CD14-positive monocyte (primary cell): ENCODE measurements around the gene RFX2. TPM values are rescaled to one million over a fixed set of nuclear protein-coding genes. Genes with fewer than 3 reads are reported as not detected.

ENCODE experiments used
- DNase-seq, 3 donors: peaks; one replicate each; pipeline ENCODE4 v3.0.0-alpha.2; 2011 to 2022
- H2AFZ ChIP-seq: 2 replicates; pipeline ENCODE4 v1.6.0; 2012; ENCODE audit warnings: mild to moderate bottlenecking, low read depth, low read length, inconsistent platforms; ENCODE audit not compliant: insufficient read depth, poor library complexity, severe bottlenecking
- H3K27ac ChIP-seq, 2 donors: 1 replicate in 1 of 2; 2 replicates in 1 of 2; pipeline ENCODE4 v1.5.1; 2012 to 2013; ENCODE audit warnings: low read length in 2 of 2, control low read depth in 1 of 2, inconsistent platforms in 1 of 2, low read depth in 1 of 2, mild to moderate bottlenecking in 1 of 2
- H3K27me3 ChIP-seq, 2 donors: one replicate each; pipeline versions ENCODE4 v1.6.0 to v1.6.1; 2011 to 2013; ENCODE audit warnings: low read length in 2 of 2; ENCODE audit not compliant: control insufficient read depth in 2 of 2, insufficient read depth in 2 of 2
- H3K36me3 ChIP-seq, 2 donors: replicated peaks in 1 of 2; 1 replicate in 1 of 2; 2 replicates in 1 of 2; pipeline versions ENCODE4 v1.5.1 to v1.6.1; 2012 to 2013; ENCODE audit warnings: low read length in 2 of 2, control low read depth in 1 of 2, inconsistent platforms in 1 of 2, mild to moderate bottlenecking in 1 of 2; ENCODE audit not compliant: insufficient read depth in 2 of 2, control insufficient read depth in 1 of 2
- H3K4me1 ChIP-seq, 2 donors: 1 replicate in 1 of 2; 2 replicates in 1 of 2; pipeline versions ENCODE4 v1.5.1 to v1.6.1; 2012 to 2013; ENCODE audit warnings: low read length in 2 of 2, control low read depth in 1 of 2, inconsistent platforms in 1 of 2, mild to moderate bottlenecking in 1 of 2, moderate library complexity in 1 of 2; ENCODE audit not compliant: insufficient read depth in 2 of 2, control insufficient read depth in 1 of 2
- H3K4me2 ChIP-seq: replicated peaks from 2 replicates; pipeline ENCODE3; 2012; ENCODE audit warnings: low read length, moderate library complexity, mild to moderate bottlenecking; ENCODE audit not compliant: poor library complexity, severe bottlenecking; ENCODE audit errors: extremely low read depth
- H3K4me3 ChIP-seq, 3 experiments: fragments of 200-600 bp in 1 of 3; sonication (generic) in 1 of 3; replicated peaks in 1 of 3; 1 replicate in 2 of 3; 2 replicates in 1 of 3; pipeline ENCODE4 v1.5.1; 2011 to 2013; ENCODE audit warnings: low read length in 3 of 3, mild to moderate bottlenecking in 3 of 3, control low read depth in 2 of 3, low read depth in 2 of 3, inconsistent platforms in 1 of 3, moderate library complexity in 1 of 3
- H3K79me2 ChIP-seq: 2 replicates; pipeline ENCODE4 v1.6.0; 2012; ENCODE audit warnings: mild to moderate bottlenecking, control low read depth, inconsistent platforms, low read length, moderate library complexity; ENCODE audit not compliant: insufficient read depth
- H3K9ac ChIP-seq: 2 replicates; pipeline ENCODE4 v1.6.0; 2017; ENCODE audit warnings: low read length, mild to moderate bottlenecking; ENCODE audit not compliant: insufficient read depth, poor library complexity, severe bottlenecking
- H3K9me3 ChIP-seq, 2 donors: replicated peaks in 1 of 2; 1 replicate in 1 of 2; 2 replicates in 1 of 2; pipeline versions ENCODE4 v1.5.1 to v1.6.1; 2012 to 2013; ENCODE audit warnings: low read length in 2 of 2, control low read depth in 1 of 2; ENCODE audit not compliant: control insufficient read depth in 1 of 2, insufficient read depth in 1 of 2
- H4K20me1 ChIP-seq: 2 replicates; pipeline ENCODE4 v1.6.0; 2012; ENCODE audit warnings: mild to moderate bottlenecking, low read length, control low read depth, moderate library complexity; ENCODE audit not compliant: insufficient read depth
- H3K27ac Mint-ChIP-seq, 7 donors: one replicate each; pipeline ENCODE4 v1.8.0; 2020; ENCODE audit warnings: mild to moderate bottlenecking in 7 of 7, mixed read lengths in 7 of 7, moderate library complexity in 6 of 7, inconsistent platforms in 2 of 7
- H3K27me3 Mint-ChIP-seq, 3 donors: one replicate each; pipeline ENCODE4 v1.8.0; 2021 to 2022; ENCODE audit warnings: low read depth in 3 of 3, mild to moderate bottlenecking in 3 of 3, mixed read lengths in 3 of 3, moderate library complexity in 3 of 3, inconsistent platforms in 1 of 3
- H3K36me3 Mint-ChIP-seq, 2 donors: one replicate each; pipeline ENCODE4 v1.8.0; 2020; ENCODE audit warnings: mixed read lengths in 2 of 2, inconsistent platforms in 1 of 2, mild to moderate bottlenecking in 1 of 2
- H3K4me1 Mint-ChIP-seq: one replicate; pipeline ENCODE4 v1.8.0; 2020; ENCODE audit warnings: mild to moderate bottlenecking, mixed read lengths
- H3K4me3 Mint-ChIP-seq, 2 donors: one replicate each; pipeline ENCODE4 v1.8.0; 2020; ENCODE audit warnings: mild to moderate bottlenecking in 2 of 2, mixed read lengths in 2 of 2, moderate library complexity in 1 of 2
- H3K9me3 Mint-ChIP-seq, 7 donors: one replicate each; pipeline ENCODE4 v1.8.0; 2020 to 2022; ENCODE audit warnings: mixed read lengths in 7 of 7, mild to moderate bottlenecking in 6 of 7, moderate library complexity in 6 of 7, inconsistent platforms in 2 of 7
- WGBS: methylation state at CpG from one replicate; pipeline ENCODE4 v1.1.5; 2013; ENCODE audit warnings: missing lambda C conversion rate; ENCODE audit not compliant: insufficient coverage; 5-methylcytosine and 5-hydroxymethylcytosine counted together
- intact Hi-C, 2 donors: fragments of 100-400 bp; cut with micrococcal nuclease; formaldehyde crosslinking; loops; one replicate each; pipeline versions ENCODE4 v1.15.0 to v1.15.1; 2023
- polyA plus RNA-seq, 3 donors: library from polyadenylated mRNA; depleted of rRNA in 1 of 3; unstranded in 2 of 3; stranded (reverse) in 1 of 3; fragments of 300-500 nt in 2 of 3; fragments of >200 nt in 1 of 3; fragmentation: Illumina TruSeq in 2 of 3; gene quantifications; 1 replicate in 2 of 3; 2 replicates in 1 of 3; pipeline ENCODE4 v1.2.3, GENCODE V29; 2012 to 2021
- TF ChIP-seq, protein P1 (sequence below): fragments of 200-600 bp; IDR thresholded peaks from one replicate; pipeline ENCODE4 v1.8.0; 2022; ENCODE audit warnings: antibody characterized with exemption, mild to moderate bottlenecking

Gene RFX2
- polyA plus RNA-seq, 3 donors: 5.7 to 12.9 (median 8.7) TPM

DNA sequence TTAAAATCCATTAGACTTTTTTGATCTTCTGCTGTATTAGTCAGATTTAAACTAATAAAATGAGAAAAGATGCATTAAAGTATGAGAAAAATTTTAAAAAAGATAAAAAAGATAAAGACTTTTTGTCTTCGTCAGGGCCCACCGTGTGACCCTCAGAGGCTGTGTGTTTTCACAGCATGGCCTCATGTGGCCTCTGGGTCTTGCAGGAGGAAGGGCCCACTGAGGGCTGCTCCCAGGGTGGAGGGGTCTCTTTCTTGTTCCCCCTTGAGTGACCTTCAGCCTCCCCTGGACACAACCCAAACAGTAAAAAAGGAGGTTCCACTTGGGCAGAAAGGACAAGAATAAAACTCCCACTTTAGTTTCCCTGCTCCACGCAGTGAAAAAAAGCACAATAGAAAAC lies 75.3 kb downstream of the RFX2 start:
- Mint-ChIP-seq H3K27ac (no peak overlapping the region), H3K36me3 (peaks cover 13 to 25% of the 10 kb centered on the region in 2 donors), H3K4me3 (no peak overlapping the region), H3K27me3 (no peaks in the 10 kb centered on the region), H3K9me3 (peaks cover 0 to 3% (median 0%) of the 10 kb centered on the region in 7 donors), H3K4me1 (peaks cover 6% of the 10 kb centered on the region)
- TF ChIP-seq, protein P1, sequence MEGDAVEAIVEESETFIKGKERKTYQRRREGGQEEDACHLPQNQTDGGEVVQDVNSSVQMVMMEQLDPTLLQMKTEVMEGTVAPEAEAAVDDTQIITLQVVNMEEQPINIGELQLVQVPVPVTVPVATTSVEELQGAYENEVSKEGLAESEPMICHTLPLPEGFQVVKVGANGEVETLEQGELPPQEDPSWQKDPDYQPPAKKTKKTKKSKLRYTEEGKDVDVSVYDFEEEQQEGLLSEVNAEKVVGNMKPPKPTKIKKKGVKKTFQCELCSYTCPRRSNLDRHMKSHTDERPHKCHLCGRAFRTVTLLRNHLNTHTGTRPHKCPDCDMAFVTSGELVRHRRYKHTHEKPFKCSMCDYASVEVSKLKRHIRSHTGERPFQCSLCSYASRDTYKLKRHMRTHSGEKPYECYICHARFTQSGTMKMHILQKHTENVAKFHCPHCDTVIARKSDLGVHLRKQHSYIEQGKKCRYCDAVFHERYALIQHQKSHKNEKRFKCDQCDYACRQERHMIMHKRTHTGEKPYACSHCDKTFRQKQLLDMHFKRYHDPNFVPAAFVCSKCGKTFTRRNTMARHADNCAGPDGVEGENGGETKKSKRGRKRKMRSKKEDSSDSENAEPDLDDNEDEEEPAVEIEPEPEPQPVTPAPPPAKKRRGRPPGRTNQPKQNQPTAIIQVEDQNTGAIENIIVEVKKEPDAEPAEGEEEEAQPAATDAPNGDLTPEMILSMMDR: no peak
- Histone ChIP-seq H3K9me3 (no peaks in the 10 kb centered on the region), H3K27me3 (no peaks in the 10 kb centered on the region), H3K4me3 (no peak overlapping the region), H3K4me2 (no peak overlapping the region), H3K79me2 (no peaks in the 10 kb centered on the region), H3K4me1 (no peaks in the 10 kb centered on the region), H3K36me3 (peaks cover 0 to 12% of the 10 kb centered on the region in 2 donors), H3K27ac (no peak overlapping the region), H3K9ac (no peak overlapping the region), H4K20me1 (no peaks in the 10 kb centered on the region), H2AFZ (no peak overlapping the region)
- DNase-seq: no peak
- 100% methylated on average over 2 of the region's 3 CpGs for WGBS
- intact Hi-C loops: loop anchor here in 1 of 2 donors (10.0 kb wide), 1 partner anchor 260 kb away; no protein-coding TSS in a partner anchor

DNA sequence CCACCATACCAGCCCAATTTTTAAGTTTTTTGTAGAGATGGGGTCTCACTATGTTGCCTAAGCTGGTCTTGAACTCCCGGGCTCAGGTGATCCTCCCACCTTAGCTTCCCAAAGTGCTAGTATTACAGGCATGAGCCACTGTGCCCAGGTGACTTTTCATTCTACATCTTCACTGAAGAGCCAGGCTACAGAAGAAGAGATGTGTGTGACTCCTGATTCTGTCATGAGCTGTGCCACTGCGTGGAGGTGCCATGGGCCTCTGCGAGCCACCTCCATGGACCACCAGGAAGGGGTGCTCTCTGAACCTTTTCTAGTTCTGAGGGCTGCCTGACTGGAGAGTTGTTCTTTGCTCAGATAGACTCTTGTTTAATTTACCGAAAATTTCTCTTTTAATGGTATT lies 75.8 kb downstream of the RFX2 start:
- WGBS: 100% methylated on average over 2 of the region's 4 CpGs
- no peaks in the 10 kb centered on the region for H3K27me3 ChIP-seq
- H3K9me3 ChIP-seq: no peaks in the 10 kb centered on the region
- DNase-seq: no peak
- H3K4me1 Mint-ChIP-seq: peaks cover 6% of the 10 kb centered on the region
- H2AFZ ChIP-seq: no peak overlapping the region
- H3K4me3 Mint-ChIP-seq: no peak overlapping the region
- H3K79me2 ChIP-seq: no peaks in the 10 kb centered on the region
- TF ChIP-seq, protein P1: no peak
- no peak overlapping the region for H3K4me2 ChIP-seq
- H3K4me3 ChIP-seq: no peak overlapping the region
- H3K27me3 Mint-ChIP-seq: no peaks in the 10 kb centered on the region
- peaks cover 0 to 3% (median 0%) of the 10 kb centered on the region in 7 donors for H3K9me3 Mint-ChIP-seq
- no peaks in the 10 kb centered on the region for H4K20me1 ChIP-seq
- no peak overlapping the region for H3K9ac ChIP-seq
- peaks cover 10 to 21% of the 10 kb centered on the region in 2 donors for H3K36me3 Mint-ChIP-seq
- no peak overlapping the region for H3K27ac ChIP-seq
- intact Hi-C loops: loop anchor here in 1 of 2 donors (10.0 kb wide), 1 partner anchor 260 kb away; no protein-coding TSS in a partner anchor
- H3K36me3 ChIP-seq: peaks cover 0 to 7% of the 10 kb centered on the region in 2 donors
- H3K27ac Mint-ChIP-seq: no peak overlapping the region
- no peaks in the 10 kb centered on the region for H3K4me1 ChIP-seq
